Stomach (tissue), 9 donors: ENCODE data around the gene ARHGAP26. TPM values are rescaled to one million over a fixed set of nuclear protein-coding genes. Genes with fewer than 3 reads are reported as not detected.
A peak's percentile ranks its signal among the peaks of the same experiment; 100 is the strongest.

Experiments
- DNase-seq, 2 donors: peaks; one replicate each; pipeline versions ENCODE4 v3.0.0 to v3.0.0-alpha.2; 2013 to 2019
- H3K27ac ChIP-seq, 5 donors: fragments of 200-600 bp in 4 of 5; sonication (generic) in 4 of 5; one replicate each; pipeline ENCODE4 v1.5.1; 2013 to 2019; ENCODE audit warnings: mild to moderate bottlenecking in 1 of 5, moderate library complexity in 1 of 5
- H3K27me3 ChIP-seq, 3 donors: fragments of 200-600 bp; sonication (generic); one replicate each; pipeline ENCODE4 v1.5.1; 2017 to 2019; ENCODE audit warnings: mixed run types in 1 of 3
- H3K36me3 ChIP-seq, 4 donors: fragments of 200-600 bp; sonication (generic); 1 replicate in 3 of 4; 2 replicates in 1 of 4; pipeline ENCODE4 v1.5.1; 2016 to 2019
- H3K4me1 ChIP-seq, 4 donors: fragments of 200-600 bp; sonication (generic); one replicate each; pipeline ENCODE4 v1.5.1; 2016 to 2019
- H3K4me3 ChIP-seq, 4 donors: fragments of 200-600 bp; sonication (generic) in 3 of 4; one replicate each; pipeline ENCODE4 v1.5.1; 2016 to 2019; ENCODE audit warnings: mild to moderate bottlenecking in 1 of 4
- H3K9me3 ChIP-seq, 4 donors: fragments of 200-600 bp; sonication (generic); one replicate each; pipeline ENCODE4 v1.5.1; 2016 to 2019
- EP300 ChIP-seq: sonication (generic); formaldehyde crosslinking; IDR thresholded peaks from one replicate; pipeline ENCODE4 v1.6.1; 2017; ENCODE audit warnings: antibody characterized with exemption
- POLR2A ChIP-seq, 4 donors: fragments of 450-650 bp; IDR thresholded peaks; one replicate each; pipeline ENCODE4 v1.6.1; 2016; ENCODE audit warnings: antibody characterized with exemption in 4 of 4, control low read depth in 2 of 4, mild to moderate bottlenecking in 1 of 4, moderate library complexity in 1 of 4
- POLR2AphosphoS5 ChIP-seq, 3 donors: sonication (generic); formaldehyde crosslinking; IDR thresholded peaks; one replicate each; pipeline ENCODE4 v1.6.1; 2016; ENCODE audit warnings: antibody characterized with exemption in 3 of 3
- WGBS, 5 donors: extraction: QIAGEN DNeasy Blood & Tissue Kit in 3 of 5; methylation state at CpG; one replicate each; pipeline versions ENCODE4 v1.1.5 to v1.1.7; 2013 to 2018; 5-methylcytosine and 5-hydroxymethylcytosine counted together
- intact Hi-C: fragments of 100-400 bp; cut with DNase I; formaldehyde crosslinking; loops from one replicate; pipeline ENCODE4 v1.15.1; 2023; ENCODE audit warnings: low total_unique reads
- polyA plus RNA-seq, 3 donors: library from polyadenylated mRNA; stranded (reverse); fragments of 200-250 nt; gene quantifications; one replicate each; pipeline ENCODE4 v1.2.3, GENCODE V29; 2013
- total RNA-seq, 5 donors: library from RNA; depleted of rRNA; stranded (reverse); fragments of >200 nt; gene quantifications; one replicate each; pipeline versions ENCODE4 v1.1.0 to v1.2.3, GENCODE V29; 2014 to 2016
- TF ChIP-seq, protein P1 (sequence below), 7 experiments: fragments of 450-650 bp in 4 of 7; fragments of 200-600 bp in 3 of 7; sonication (generic) in 3 of 7; IDR thresholded peaks; one replicate each; pipeline ENCODE4 v1.5.1; 2016 to 2019; ENCODE audit warnings: antibody characterized with exemption in 7 of 7, control low read depth in 2 of 7, mild to moderate bottlenecking in 1 of 7
- donor health status: healthy with polysubstance abuse.
- donor health status: Bipolar disorder and iron deficiency.
- donor health status: healthy.

Gene ARHGAP26
- total and polyA plus RNA-seq, 8 donors: 4.0 to 115 (median 34.1) TPM

DNA sequence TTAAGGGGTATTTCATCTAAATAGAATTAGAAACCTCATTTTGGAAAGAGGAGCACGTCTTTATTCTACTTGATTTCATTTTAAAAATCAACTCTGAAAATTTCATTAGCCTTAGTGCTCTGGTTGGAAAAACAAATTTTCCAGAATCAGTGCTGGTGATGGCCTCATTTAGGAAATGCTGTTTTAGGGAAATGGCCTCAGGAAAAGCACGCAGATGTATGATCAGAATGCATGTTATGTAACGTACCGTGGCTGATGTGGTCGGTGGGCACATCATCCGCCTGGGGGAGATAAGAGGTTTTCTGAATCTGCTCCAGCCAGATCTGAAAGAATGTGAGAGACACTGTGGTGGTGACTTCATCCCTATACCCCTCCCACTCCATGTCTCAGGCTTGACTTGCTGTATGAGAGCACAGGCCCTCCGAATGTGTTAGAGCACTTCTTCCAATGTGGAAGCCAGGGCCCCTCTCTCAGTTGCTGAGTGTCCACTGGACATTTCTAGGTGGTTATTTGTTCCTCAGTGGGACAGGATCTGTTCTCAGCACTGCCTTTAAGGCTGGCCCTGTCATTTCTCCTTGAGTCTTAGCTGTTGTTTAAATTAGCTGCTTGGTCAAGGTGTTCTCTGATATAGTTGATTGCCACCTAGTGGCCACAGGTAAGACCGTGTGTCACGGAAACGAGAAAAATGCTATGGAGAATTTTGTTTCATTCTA, 96.5 kb downstream of the ARHGAP26 start:
- Histone ChIP-seq H3K9me3 (no peaks in the 10 kb centered on the region), H3K4me1 (peaks cover 35 to 97% (median 67%) of the 10 kb centered on the region in 4 donors), H3K36me3 (no peaks in the 10 kb centered on the region), H3K4me3 (no peak overlapping the region), H3K27me3 (no peaks in the 10 kb centered on the region), H3K27ac (peak overlapping the region in 4 of 5 donors; percentile 34 to 85 (median 58))
- WGBS, 5 donors: 47 to 57% (median 51%) methylated on average over 10 of the region's 10 CpGs
- intact Hi-C loops: no loop called here
- peak; percentile 58 to 90 for DNase-seq
- TF ChIP-seq POLR2AphosphoS5 (IDR thresholded peaks at IDR 0.05): peak in 2 of 3 donors; percentile 42 to 73
- TF ChIP-seq POLR2A (IDR thresholded peaks at IDR 0.05): no peak
- TF ChIP-seq, protein P1, sequence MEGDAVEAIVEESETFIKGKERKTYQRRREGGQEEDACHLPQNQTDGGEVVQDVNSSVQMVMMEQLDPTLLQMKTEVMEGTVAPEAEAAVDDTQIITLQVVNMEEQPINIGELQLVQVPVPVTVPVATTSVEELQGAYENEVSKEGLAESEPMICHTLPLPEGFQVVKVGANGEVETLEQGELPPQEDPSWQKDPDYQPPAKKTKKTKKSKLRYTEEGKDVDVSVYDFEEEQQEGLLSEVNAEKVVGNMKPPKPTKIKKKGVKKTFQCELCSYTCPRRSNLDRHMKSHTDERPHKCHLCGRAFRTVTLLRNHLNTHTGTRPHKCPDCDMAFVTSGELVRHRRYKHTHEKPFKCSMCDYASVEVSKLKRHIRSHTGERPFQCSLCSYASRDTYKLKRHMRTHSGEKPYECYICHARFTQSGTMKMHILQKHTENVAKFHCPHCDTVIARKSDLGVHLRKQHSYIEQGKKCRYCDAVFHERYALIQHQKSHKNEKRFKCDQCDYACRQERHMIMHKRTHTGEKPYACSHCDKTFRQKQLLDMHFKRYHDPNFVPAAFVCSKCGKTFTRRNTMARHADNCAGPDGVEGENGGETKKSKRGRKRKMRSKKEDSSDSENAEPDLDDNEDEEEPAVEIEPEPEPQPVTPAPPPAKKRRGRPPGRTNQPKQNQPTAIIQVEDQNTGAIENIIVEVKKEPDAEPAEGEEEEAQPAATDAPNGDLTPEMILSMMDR (IDR thresholded peaks at IDR 0.05): peak in 6 of 7 experiments; percentile 41 to 96 (median 69)
- no peak for TF ChIP-seq EP300

DNA sequence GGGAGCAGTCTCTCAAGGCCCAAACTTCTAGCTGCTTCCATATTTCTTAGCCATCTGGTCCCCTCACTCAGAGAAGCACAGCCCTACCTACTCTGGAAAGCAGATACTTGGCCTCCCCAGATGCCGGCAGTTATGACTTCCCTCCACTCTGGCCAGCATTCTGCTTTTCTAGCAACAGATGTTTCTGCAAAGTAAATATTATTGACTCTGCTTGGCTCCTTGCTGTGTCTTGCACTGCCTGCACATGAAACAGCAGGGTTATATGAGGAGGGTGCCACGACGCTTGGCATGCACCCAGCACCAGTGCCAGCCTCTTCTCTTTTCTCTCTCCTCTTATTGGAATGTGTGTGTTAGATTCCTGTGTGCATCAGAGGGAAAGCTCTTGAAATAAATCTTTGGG, 99.7 kb downstream of the ARHGAP26 start:
- Histone ChIP-seq H3K4me3 (no peak overlapping the region), H3K27ac (peak overlapping the region; percentile 63 to 85 (median 78)), H3K27me3 (no peaks in the 10 kb centered on the region), H3K36me3 (no peaks in the 10 kb centered on the region), H3K4me1 (peaks cover 61 to 97% (median 84%) of the 10 kb centered on the region in 4 donors), H3K9me3 (no peaks in the 10 kb centered on the region)
- WGBS, 5 donors: 16 to 29% (median 23%) methylated on average over 3 of the region's 3 CpGs
- DNase-seq: peak; percentile 51 to 79
- intact Hi-C loops: no loop called here
- TF ChIP-seq EP300 (no peak), POLR2AphosphoS5 (IDR thresholded peaks at IDR 0.05) (peak in 2 of 3 donors; percentile 27 to 33)

DNA sequence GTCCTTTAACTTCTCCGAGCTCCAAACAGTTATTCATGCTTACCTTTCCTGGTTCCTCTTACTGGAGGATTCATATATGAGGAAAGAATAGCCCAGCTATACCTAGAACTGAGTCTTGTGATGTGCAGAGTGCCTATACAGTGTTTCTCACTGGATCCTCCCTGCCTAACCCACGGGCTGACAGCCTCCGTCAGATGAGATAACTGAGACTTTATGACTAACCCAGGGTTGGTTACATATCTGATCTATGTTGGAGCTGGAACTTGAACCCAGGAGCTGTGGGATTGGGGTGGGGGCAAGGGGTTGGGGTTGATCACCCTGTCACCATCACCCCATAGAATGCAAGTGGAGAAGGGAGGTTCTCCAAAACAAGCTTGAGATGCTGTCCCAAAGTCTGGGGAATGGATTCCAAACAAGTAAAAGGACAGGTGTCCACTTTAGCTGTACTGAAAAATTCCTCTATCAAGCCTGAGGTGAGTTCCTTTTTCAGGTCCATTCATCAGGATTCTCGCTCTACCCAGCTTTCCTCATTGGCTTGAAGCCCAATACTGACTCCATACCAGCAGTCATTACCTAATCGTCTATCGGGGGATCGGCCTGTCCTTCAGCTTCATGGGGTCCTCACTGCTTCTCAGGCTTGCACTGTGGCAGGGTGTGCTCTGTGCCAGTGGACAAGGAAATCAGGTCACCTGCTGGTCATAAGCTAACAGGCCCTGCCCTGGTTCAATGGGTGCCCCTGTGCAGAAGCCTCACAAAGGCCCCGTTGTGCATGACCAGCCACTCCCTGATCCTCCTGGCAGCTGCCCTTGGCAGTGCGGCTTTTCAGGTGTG, 100.6 kb downstream of the ARHGAP26 start:
- WGBS, 5 donors: 37 to 71% (median 54%) methylated on average over 9 of the region's 9 CpGs
- Histone ChIP-seq H3K27ac (peak overlapping the region; percentile 49 to 85 (median 78)), H3K4me1 (peaks cover 67 to 98% (median 88%) of the 10 kb centered on the region in 4 donors)

DNA sequence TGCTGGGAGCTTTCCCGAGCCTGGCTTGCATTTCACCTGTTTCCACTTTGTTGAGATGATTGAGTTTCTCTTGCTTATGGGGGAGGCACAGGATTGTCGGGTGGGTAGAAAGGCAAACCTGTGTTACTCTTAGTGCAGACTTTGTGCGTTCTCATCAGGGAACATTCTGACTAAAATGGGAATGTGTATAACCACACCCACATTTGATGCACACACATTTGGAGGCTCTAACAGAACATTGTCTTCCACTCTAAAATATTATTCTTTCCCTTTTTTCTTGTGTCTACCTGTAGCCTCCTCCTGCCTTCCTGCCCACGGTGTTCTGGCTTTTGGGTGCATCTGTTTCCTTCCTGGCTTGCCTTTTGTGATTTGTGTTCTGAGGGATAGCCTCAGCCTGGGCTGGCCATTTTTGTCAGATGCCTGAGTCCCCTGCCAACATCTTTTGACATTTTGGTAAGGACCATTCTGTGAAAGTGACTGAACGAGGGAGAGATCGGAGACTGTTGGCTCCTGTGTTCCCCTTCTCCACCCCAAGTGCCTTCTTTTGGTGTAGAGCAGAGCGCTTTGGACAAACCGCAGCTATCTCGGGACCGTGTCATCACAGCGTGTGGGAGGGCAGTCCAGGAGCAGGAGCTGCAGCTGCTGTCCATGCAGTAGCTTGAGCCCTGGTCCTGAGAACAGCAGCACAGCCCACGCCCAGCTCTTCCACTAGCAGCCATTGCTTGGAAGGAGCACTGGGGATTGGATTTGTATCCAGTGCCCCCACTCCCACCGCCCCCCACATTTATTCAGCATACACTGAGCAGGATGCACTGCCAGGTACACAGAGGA, 101.4 kb downstream of the ARHGAP26 start:
- 52 to 66% (median 55%) methylated on average over 12 to 13 of the region's 13 CpGs for WGBS, 5 donors
- intact Hi-C loops: no loop called here
- peaks cover 66 to 97% (median 92%) of the 10 kb centered on the region in 4 donors for H3K4me1 ChIP-seq
- no peak overlapping the region for H3K4me3 ChIP-seq
- no peak for TF ChIP-seq POLR2A (IDR thresholded peaks at IDR 0.05)
- TF ChIP-seq POLR2AphosphoS5 (IDR thresholded peaks at IDR 0.05): no peak
- TF ChIP-seq, protein P1 (IDR thresholded peaks at IDR 0.05): no peak
- peak overlapping the region; percentile 49 to 85 (median 78) for H3K27ac ChIP-seq
- no peaks in the 10 kb centered on the region for H3K27me3 ChIP-seq
- DNase-seq: peak in 1 of 2 donors; percentile 41
- no peaks in the 10 kb centered on the region for H3K36me3 ChIP-seq
- H3K9me3 ChIP-seq: no peaks in the 10 kb centered on the region

More for the DNA sequence above, 100.6 kb downstream of the ARHGAP26 start:
- Histone ChIP-seq H3K36me3 (no peaks in the 10 kb centered on the region), H3K4me3 (no peak overlapping the region), H3K27me3 (no peaks in the 10 kb centered on the region), H3K9me3 (no peaks in the 10 kb centered on the region)
- intact Hi-C loops: no loop called here
- TF ChIP-seq POLR2AphosphoS5 (IDR thresholded peaks at IDR 0.05): peak in 2 of 3 donors; percentile 67 to 69
- no peak for TF ChIP-seq POLR2A (IDR thresholded peaks at IDR 0.05)
- peak; percentile 86 for DNase-seq
